SU-DHL-6 (cell line): ENCODE results near the gene TBCA.

Experiments
- H2AFZ ChIP-seq: fragments of 200-600 bp; sonication (generic); 2 replicates; pipeline ENCODE4 v1.6.1; 2014; ENCODE audit warnings: low read depth, mild to moderate bottlenecking, moderate library complexity, mixed read lengths, antibody characterized with exemption, low read length; ENCODE audit not compliant: severe bottlenecking
- H3F3A ChIP-seq: fragments of 200-600 bp; shearing (Covaris generic); 2 replicates; pipeline ENCODE4 v1.6.0; 2016; ENCODE audit warnings: antibody characterized with exemption, mild to moderate bottlenecking; ENCODE audit not compliant: insufficient read depth
- H3K27ac ChIP-seq: fragments of 200-600 bp; sonication (generic); 2 replicates; pipeline ENCODE4 v1.5.1; 2016; ENCODE audit warnings: low read depth, mild to moderate bottlenecking, low read length, moderate library complexity, mixed read lengths
- H3K27me3 ChIP-seq: fragments of 200-600 bp; sonication (generic), shearing (Covaris generic); 2 replicates; pipeline ENCODE4 v1.6.0; 2014; ENCODE audit warnings: mild to moderate bottlenecking, low read length
- H3K36me3 ChIP-seq: fragments of 200-600 bp; sonication (generic); 2 replicates; pipeline ENCODE4 v1.6.1; 2014; ENCODE audit warnings: mild to moderate bottlenecking, low read length, mixed read lengths
- H3K4me2 ChIP-seq: fragments of 300-600, 200-600 bp; shearing (Covaris generic), sonication (generic); 2 replicates; pipeline ENCODE4 v1.6.0; 2014; ENCODE audit warnings: low read length, low read depth, mild to moderate bottlenecking; ENCODE audit not compliant: poor library complexity, severe bottlenecking
- H3K4me3 ChIP-seq: fragments of 200-600 bp; sonication (generic); 2 replicates; pipeline ENCODE4 v1.5.1; 2014; ENCODE audit warnings: antibody characterized with exemption, low read length, mild to moderate bottlenecking, mixed read lengths; ENCODE audit not compliant: insufficient read depth, poor library complexity, severe bottlenecking
- H3K79me2 ChIP-seq: fragments of 200-600 bp; sonication (generic); 2 replicates; pipeline ENCODE4 v1.6.1; 2014; ENCODE audit warnings: mild to moderate bottlenecking, low read length, moderate library complexity; ENCODE audit not compliant: insufficient read depth
- H3K9ac ChIP-seq: fragments of 200-600 bp; sonication (generic); 2 replicates; pipeline ENCODE4 v1.7.0; 2014; ENCODE audit warnings: mild to moderate bottlenecking, low read length
- H3K9me2 ChIP-seq: fragments of 200-600 bp; sonication (generic); replicated peaks from 2 replicates; pipeline ENCODE4 v1.6.1; 2014; ENCODE audit warnings: low read length; ENCODE audit not compliant: insufficient read depth
- H3K9me3 ChIP-seq: fragments of 200-600 bp; sonication (generic); 2 replicates; pipeline ENCODE4 v1.6.1; 2014; ENCODE audit warnings: low read length, mixed read lengths; ENCODE audit not compliant: insufficient read depth
- H4K20me1 ChIP-seq: fragments of 200-600 bp; sonication (generic); 2 replicates; pipeline ENCODE4 v1.6.1; 2014; ENCODE audit warnings: low read depth, mild to moderate bottlenecking, antibody characterized with exemption, low read length, moderate library complexity, mixed read lengths
- CTCF ChIP-seq: fragments of 200-600 bp; sonication (generic); IDR thresholded peaks from one replicate; pipeline ENCODE4 v1.5.1; 2017; ENCODE audit warnings: antibody characterized with exemption, mild to moderate bottlenecking, low read length, moderate library complexity; ENCODE audit not compliant: insufficient read depth, poor library complexity, severe bottlenecking
- EZH2phosphoT487 ChIP-seq: fragments of 200-600 bp; sonication (generic), shearing (Covaris generic); conservative IDR thresholded peaks from 2 replicates; pipeline ENCODE4 v1.6.1; 2018; ENCODE audit warnings: mild to moderate bottlenecking, antibody characterized with exemption, low read length, moderate library complexity, mixed read lengths

The TBCA gene

GRCh38 chr5:77770293-77771005, 5.7 kb downstream of the TBCA start:
- no peak overlapping the region for H2AFZ ChIP-seq
- H4K20me1 ChIP-seq = peaks cover 17% of the 10 kb centered on the region; the same call in 1 of the 2 replicates
- no peaks in the 10 kb centered on the region for H3F3A ChIP-seq
- H3K27ac ChIP-seq = no peak overlapping the region
- H3K9me3 ChIP-seq = no peaks in the 10 kb centered on the region
- no peaks in the 10 kb centered on the region for H3K27me3 ChIP-seq
- TF ChIP-seq CTCF (no peak), EZH2phosphoT487 (no peak)
- peaks cover 98% of the 10 kb centered on the region for H3K79me2 ChIP-seq
- no peak overlapping the region for H3K4me2 ChIP-seq
- H3K9ac ChIP-seq = no peak overlapping the region
- no peak overlapping the region for H3K4me3 ChIP-seq
- peaks cover 37% of the 10 kb centered on the region for H3K36me3 ChIP-seq
- no peaks in the 10 kb centered on the region for H3K9me2 ChIP-seq

GRCh38 chr5:77768978-77769377, 7.2 kb downstream of the TBCA start:
- Histone ChIP-seq H4K20me1 (peaks cover 22% of the 10 kb centered on the region; the same call in 1 of the 2 replicates), H3K4me2 (no peak overlapping the region), H3K4me3 (no peak overlapping the region), H3K27ac (no peak overlapping the region), H3K9ac (no peak overlapping the region), H3K27me3 (no peaks in the 10 kb centered on the region), H3K36me3 (peaks cover 45% of the 10 kb centered on the region), H3K9me2 (no peaks in the 10 kb centered on the region), H3F3A (0 out of 2 replicates have a peak, but pooled peaks cover 3% of the 10 kb centered on the region), H3K79me2 (peaks cover 98% of the 10 kb centered on the region), H3K9me3 (no peaks in the 10 kb centered on the region), H2AFZ (no peak overlapping the region)
- TF ChIP-seq EZH2phosphoT487 (no peak), CTCF (no peak)

- Histone ChIP-seq H3K4me2 (no peak overlapping the region), H4K20me1 (peaks cover 22% of the 10 kb centered on the region; the same call in 1 of the 2 replicates), H2AFZ (no peak overlapping the region), H3K79me2 (peaks cover 96% of the 10 kb centered on the region), H3K4me3 (no peak overlapping the region), H3K36me3 (peaks cover 50% of the 10 kb centered on the region), H3K9me2 (no peaks in the 10 kb centered on the region), H3K9me3 (no peaks in the 10 kb centered on the region), H3K27me3 (no peaks in the 10 kb centered on the region), H3F3A (0 out of 2 replicates have a peak, but pooled peaks cover 3% of the 10 kb centered on the region), H3K27ac (no peak overlapping the region), H3K9ac (no peak overlapping the region)
- TF ChIP-seq CTCF = no peak
- no peak for TF ChIP-seq EZH2phosphoT487
These were observed 8.8 kb downstream of the TBCA start for GRCh38 chr5:77767301-77767700.
